ENCODE data around the gene TNFRSF13B. TPM values are rescaled to one million over a fixed set of nuclear protein-coding genes. Genes with fewer than 3 reads are reported as not detected.
"Not testable (repeated sequence)": the region's sequence is repeated elsewhere in the genome, so short reads cannot be mapped to it uniquely, and the experiment has no call there.

TNFRSF13B gene
- not detected for total RNA-seq

DNA sequence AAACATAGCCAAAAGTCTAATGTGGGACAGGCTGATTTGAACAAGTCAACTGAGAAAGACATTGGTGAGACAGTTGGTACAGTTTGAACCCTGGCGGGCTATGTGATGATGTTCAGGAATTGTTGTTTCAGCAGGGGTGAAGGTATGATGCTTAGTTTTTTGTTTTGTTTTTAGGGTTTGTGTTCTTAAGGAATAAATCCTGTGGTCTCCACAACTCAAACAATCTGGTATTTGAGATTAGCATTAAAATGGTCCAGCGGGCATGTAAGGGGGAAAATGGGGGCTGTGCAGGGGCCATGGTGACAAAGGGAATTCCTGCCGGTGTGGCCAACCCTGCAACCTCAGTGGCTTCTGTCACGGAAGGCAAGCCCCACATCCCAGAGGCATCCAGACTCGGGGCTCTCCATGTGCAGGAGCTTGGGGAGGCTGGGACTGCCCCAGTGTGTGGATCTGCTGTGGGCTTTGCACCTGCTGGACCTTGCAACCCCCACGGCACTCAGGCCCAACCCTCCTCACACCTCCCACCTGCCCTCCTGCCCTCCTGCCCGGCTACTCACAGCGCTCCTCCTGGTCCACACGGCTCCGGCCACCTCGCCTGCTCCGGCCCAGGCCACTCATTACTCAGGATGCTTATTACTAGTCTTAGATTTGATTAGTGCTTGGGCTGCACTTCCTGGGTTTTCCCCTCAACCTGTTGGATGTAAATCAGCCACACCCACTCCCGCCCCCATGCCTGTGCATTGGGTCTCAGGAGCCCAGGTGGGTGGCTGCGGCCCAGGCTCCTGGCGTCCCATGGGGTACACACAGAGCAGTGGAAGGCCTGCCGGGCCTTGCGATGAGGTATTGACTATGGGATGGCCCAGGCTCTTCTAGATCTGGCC lies at the start of gene TNFRSF13B:
TNFRSF13B (minus strand) TSS at position 661 of the 881 bp plus-strand sequence; CDS start at position 618, 43 bp downstream.
- no peak for DNase-seq

DNA sequence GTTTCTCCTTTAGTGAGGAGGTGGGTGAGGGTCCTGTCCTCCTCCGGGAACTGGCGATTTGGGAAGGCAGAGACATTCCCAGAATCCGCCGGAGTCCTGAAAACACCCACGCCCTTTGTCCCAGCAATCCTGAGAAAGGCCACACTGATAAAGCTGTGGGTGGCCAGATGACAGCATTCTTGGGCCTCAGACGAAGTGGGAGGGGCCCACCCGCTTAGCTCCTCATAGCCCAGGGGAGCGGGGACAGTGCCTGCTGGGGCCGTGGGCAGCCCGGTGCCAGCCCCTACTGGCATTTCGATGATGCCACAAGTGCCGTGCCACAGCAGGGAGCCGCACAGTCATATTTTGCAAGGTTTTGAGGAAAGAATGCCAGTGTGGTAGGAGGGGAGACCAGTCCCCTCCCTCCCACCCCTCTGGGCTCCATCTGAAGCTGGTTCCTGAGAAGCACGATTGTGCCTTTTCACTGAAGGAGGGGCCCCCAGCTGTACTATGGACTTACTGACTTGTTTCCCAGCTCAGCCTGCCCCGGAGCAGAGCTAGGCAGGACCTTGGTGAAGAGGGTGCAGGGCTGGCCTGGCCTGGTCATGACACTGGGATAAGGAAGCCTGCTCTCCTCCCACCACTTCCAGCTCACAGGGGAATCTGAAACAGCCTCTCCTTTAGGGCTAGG lies 49.4 kb upstream of the TNFRSF13B start:
- no peak for DNase-seq

DNA sequence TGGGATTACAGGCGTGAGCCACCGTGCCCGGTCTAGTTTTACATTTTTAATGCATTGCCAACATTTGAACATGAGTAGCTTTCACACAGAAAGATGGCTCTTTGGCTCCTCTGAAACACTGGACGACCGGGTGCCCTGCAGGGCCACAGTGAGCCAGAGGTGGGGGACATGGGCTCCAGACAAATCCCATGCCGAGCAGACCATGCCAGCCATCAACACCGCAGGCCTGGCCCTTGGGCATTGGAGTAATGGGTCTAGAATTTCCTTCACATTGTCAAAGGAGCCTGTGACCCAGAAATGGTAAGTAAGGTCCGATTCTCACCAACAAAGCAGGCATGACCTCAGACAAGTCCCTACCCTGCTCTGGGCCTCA lies 48.9 kb upstream of the TNFRSF13B start:
- DNase-seq: no peak

DNA sequence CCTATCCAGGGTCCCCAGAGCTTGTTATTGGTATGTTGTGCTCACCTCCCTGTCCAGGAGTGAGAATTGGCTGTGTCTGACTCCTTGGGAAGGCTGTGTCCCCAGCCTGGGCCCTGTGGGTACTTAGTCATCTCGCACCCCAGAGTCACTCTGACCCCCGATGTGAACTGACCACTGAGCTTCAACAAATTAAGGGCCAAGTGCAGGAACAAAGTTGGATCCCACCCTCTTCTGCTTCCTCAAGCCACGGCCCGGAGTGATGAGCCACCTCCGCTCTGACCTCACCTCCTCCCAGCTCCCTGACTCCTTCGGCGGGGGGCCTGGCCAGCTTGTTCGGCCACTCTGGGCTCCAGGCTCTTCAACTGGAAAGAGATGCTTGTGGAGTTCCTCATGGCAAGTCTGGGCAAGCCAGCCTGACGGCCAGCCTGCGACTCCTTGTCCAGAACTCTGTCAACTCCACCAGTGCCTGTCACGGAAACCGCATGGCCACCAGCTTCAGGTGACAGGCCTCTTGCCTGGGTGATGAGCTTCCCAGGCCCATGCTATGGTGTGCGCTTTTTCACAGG lies 48.1 kb upstream of the TNFRSF13B start:
- DNase-seq: no peak

DNA sequence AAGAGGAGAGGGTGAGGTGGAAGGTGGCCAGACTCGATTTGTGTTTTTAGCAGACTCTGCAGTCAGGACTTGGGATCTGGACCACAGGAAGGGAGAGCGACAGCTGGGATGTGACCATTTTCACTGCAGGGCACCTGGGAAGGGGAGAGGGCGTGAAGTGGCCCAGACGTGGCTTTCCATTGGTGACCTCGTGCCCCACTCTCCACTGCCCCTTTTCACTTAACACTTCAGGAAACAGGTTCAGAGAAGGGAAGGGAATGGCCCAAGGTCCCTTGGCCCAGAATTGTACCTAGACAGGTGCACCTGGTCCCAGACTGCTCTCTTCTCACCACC lies 47.5 kb upstream of the TNFRSF13B start:
- DNase-seq: no peak

DNA sequence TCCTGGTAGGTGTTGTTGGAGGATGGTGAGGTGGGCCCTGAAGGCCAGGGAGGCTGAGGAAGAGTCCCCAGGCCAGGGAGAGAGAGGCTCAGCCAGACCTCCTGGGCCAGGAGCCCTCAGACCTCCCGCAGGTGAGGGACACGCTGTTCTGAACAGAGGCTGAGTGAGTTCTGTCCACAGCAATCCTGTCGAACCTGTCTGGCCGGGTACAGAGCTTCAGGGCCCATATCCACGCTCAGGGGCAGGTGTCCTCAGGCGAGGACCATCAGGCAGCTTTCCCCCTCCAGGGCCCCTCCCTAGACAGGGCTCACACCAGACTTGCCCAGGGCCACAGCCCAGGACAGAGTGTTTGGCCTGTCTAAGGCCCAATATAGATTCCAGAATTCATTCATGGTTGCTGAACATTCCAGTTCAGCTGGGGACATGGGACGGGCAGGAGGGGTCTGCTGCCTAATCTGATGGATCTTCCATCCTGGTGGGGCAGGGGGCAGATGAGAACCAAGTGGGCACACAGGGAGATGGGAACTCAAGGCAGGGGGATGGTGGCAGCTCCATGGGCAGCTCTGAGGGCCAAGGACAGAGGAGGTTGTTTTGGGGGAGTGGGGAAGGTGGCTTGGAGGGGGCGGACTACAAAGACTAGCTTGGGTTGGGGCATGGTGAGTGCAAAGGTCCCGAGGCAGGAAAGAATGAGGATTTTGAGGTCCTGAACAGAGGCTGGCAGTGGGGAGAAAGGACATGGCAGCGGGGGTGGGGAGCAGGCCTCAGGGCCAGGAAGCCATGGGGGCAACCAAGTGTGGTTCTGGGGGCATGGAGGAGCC lies 46.9 kb upstream of the TNFRSF13B start:
- no peak for DNase-seq

DNA sequence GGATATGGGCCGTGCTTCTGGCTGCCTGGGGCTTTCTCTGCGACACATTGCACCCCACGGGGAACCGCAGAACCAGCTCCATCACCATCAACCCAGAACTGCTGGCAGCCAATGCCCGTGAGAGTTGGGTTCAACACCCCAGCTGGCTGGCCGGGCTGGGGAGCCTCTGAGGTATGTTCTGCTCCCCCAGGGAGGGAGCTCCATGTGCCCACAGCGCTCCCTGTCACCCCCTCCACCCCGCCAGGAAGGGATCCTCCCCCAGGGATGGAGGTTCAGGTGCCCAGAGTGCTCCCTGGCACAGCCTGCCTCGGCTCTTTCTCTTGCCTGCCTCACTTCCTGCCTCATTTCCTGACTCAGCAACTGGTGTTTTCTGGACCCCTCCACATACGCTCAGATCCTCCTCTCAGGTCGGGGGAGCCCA lies 46.1 kb upstream of the TNFRSF13B start:
- no peak for DNase-seq

DNA sequence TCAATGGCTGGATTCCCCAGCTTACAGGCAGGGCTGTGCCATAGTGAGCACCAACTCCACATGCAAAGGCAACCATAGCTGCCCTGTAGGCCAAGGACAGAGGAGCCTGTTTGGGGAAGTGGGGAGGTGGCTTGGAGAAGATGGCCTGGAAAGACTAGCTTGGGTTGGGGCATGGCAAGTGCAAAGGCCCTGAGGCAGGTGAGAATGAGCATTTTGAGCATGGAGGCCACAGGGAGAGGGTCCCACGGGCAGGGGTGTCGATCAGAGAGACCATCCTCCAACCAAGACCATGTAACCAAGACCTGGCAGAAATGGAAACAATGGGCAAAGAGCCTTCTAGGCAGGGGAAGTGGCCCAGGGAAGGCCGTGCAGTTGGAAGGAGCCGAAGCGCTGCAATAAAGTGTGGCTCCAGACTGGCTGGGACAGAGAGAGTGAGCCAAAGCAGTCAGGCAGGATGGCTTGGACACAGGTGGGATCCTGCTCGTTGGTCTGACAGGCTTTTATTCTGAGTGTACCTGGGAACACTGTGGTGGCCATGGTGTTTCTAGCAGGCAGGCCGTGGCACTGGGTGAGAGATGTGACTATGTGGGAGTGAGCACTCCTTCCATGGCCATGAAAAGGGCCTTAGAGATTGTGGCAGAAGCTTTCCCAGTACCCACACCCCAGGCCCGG lies 45.6 kb upstream of the TNFRSF13B start:
- no peak for DNase-seq

DNA sequence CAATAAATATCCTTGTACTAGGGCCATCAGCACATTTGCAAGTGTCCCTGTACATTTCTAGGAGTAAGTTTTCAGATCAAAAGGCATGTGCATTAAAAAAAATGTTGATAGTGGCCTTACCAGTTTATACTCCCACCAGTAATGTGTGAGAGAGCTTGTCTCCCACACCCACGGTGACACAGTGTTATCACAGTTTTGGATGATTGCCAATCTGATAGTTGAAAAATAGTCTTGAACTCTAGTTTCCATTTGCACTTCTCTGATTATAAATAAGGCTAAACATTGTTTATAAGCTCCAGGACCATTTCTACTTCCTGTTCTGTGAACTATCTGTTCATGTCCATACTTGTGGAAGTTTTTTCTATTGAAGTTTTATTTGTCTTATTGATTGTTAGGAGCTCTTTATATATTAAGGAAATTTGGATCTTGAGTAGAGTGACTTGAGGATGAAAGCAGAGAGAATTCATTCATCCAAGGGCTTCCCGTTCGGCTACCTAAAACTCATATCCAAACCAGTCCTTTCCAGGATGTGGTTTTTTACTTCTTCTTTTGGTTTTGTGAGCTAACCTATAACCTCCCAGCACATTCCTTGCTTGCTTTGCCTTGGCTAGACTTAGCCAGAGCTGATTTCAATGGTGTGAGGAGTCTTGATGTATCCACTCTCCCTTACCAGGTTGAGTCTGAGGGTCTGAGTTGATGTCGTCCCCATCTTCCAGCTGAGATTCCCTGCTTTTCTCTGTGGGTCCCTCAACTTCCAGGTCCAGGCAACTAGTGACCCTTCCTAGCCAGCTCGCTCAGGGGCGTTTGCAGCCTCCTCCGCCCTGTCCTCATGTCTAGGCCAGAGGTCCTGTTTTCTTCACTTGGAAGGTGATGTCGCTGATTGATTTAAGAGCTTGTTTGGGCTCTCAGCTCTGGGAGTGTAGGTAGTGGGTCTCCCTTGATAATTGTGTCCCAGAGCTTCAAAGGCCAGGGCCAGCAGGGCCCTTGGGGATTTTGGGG lies 44.6 kb upstream of the TNFRSF13B start:
- DNase-seq: not testable (repeated sequence)

DNA sequence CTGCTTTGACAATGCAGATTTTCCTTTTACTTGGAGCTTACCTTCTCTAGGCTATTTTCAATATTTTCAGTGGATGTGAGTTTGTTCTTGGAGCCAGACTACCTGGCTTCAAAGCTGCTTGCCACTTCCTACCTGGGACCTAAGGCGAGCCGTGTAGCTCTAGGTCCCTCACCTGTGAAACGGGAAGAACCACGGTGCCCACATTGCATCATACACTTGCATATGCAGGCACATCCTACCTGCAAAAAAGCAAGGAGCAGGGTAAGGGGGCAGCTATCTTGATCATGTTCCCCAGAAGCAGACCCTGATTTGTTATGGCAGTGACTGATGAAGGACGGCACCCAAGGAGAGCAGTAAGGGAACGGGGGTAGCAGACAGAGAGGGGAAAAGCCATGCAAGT lies 43.3 kb upstream of the TNFRSF13B start:
- DNase-seq: no peak

DNA sequence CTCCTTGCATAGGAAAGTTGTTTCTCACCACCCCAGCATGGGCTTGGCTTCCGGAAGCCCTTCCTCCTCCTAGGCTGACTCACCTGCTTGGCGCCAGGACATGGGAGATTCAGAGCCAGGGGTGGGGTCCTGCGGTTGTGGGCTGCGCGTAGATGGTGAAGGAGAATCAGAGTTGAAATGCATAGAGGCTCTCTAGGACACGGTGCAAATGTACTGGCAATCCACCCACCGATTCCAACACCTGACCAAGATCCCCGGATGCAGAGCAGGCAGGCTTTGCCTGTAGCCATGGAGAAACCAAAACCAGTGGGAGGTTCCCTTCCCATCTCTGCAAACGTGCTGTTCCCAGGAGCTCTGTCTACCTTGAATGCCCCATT lies 42.8 kb upstream of the TNFRSF13B start:
- peak; percentile 47 for DNase-seq

DNA sequence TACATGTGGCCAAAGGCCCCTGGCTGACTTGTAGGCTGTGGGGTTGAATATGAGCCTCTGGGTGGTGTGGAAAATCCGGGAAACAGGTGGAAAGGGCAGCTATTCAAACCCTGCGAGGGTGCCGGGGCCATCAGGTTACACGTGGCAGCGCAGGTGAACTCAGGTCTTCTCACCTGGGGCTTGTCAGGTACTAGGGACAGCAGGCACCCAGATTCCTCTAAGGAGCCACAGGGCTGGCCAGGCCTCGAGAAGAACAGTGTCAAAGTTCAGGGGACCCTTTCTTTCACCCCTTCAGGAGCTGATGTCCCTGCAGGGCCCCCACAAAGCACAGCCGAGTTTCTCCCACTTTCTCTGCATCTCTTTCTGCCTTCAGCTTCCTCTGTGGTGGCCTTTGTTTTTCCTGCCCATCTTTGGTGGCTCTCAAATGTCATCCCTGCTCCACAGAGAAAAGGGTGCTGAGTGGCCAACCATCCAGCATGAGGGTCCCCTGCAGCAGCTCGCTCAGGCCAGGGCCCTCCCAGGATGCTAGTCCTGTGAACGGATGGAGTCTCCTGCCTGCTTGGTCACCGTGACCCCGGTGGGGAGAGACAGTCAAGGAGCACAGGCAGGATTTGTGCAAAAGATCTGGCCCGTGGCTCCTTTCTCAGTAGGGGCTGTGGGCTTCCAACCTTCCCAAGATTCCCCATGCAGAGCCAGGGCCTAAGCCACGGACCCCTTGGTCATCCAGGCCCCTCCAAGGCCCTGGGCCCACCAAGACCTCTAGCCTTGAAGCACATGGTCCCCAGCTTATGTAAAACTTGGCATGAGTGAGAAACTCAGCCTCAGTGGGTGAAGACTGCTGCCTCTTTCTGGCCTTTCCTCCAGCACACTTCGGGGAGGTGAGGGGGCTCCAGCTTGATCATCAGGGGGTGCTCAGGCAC lies 42.2 kb upstream of the TNFRSF13B start:
- not testable (repeated sequence) for DNase-seq

DNA sequence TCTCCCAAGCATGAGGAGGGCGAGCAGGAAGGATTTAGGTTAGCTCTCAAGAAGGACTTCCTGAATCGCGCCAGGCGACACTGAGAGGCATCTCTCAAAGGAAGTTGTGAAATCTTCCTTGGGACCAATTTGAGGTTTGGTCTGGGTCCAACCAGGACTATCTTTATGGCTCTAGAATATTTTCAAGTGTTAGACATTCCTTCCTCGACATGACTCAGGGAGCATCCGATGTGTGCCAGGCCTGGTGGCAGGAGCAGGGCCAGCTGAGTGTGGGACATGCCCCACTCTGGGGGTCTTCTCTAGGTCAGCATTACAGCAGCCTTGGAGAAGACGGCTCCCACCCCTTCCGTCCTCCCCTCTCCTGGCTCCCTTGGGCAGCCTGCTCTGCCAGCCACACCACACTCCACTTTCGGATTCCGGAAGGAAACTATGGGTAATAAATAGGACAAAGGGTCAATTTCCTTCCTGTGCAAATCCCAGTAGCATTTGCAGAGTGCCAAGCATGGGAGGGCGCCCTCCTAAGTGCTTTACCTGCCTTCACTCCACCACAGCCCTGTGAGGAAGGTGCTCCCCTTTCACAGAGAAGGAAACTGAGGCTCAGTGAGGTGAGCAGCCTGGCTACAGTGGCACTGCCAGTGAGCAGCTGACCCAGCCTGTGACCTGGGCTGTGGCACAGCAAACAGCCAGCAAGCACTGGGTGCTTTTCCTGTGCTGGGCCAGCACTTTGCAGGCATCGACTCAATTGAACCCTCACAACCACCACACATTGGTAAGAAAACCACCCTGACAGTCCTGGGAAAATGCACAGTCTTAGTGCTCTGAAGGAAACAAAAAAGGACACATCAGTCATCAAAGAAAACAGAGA lies 39.4 kb upstream of the TNFRSF13B start:
- not testable (repeated sequence) for DNase-seq

DNA sequence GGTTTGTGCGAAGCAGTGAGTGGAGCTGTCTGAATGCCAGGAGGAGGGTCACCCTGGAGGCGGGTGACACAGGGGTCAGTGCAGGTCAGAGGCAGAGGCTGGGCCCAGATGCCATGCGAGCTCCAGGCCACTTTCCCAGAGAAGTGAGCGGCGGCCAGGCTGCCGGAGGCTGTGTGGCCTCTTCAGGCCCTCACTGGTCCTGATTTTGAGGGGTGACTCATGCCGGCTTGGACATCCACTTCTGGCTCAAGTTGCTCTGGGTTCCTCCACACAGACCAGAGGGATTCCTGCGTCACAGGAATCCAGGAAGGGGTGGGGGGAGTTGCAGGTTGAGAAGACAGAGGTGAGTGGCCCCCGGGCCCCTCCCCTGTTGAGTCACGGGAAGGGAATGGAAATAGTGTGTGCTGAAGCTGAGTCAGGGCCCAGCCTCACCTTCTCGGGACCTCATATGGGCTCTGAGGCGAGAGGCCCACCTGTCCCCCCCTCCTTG lies 38.7 kb upstream of the TNFRSF13B start:
- not testable (repeated sequence) for DNase-seq

DNA sequence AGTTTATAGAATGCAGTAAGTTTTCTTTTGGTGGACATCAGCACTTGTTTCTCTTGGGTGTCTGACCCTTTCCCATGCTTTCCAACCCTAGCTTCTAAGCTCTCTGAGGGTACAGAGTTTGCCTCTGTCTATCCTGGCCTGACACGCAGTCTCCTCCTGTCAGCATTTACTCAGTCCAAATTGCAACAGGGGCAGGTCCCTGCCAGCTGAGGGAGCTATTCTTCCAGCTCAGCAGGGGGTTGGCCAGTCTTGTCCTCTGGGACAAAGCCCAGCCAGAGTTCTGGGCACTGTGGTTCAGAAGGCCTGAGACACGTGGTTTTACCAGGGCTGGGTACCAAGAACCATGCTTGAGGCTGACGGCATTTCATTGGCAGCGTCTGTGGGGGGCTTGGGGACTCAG lies 38.1 kb upstream of the TNFRSF13B start:
- not testable (repeated sequence) for DNase-seq

DNA sequence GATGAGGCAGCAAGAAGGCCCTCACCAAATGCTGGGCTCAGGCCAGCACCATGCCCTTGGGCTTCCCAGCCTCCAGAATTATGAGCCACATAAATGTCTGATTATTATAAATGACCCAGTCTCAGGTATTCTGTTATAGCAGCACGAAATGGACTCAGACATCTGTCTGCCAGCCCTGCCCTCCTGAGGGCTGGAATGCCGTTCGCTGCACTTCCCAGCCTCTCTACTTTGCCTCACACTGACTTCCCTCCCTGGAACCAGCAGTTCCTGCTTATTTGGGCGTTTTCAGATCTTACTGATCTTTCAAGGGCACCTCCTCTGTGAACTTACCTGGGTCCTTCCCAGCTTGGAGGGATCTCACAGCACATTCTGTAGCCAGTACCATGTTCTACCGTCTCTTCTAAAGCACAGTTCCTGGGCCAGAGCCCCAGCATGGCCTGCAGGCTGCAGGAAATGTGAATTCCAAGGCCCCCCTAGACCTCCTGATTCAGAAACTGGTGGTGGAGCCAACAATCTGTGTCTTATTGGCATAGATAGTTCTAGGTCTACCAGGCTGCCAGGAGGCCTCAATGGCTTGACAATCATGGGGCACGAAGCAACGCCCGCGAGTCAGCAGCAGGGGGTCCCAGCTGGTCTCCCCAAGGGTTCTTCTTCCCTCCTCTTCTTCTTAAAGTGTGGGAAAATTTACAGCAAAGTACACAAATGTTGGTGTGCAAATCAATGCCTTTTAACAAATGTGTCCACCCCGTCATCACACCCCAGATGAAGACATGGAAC lies 36.9 kb upstream of the TNFRSF13B start:
- not testable (repeated sequence) for DNase-seq

DNA sequence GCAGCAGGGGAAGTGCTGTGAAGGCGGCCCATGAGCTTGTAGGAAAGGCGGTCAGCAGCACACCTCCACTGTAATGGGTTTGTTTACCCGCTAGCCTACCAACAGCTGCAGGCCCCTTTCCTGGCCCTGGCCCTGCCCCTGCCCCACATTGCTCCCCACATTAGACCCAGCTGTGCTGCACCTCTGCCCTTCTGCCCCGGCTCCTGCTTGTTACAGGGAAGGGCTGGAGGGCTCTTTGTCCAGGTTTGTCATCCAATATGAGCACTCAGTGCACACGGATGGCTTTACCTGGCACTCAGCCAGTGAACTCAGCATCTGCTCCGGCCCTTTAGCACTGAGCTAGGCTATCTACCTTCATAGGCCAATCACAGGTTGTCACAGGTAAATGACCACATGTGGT lies 36.0 kb upstream of the TNFRSF13B start:
- not testable (repeated sequence) for DNase-seq

Measured in occipital lobe (tissue), 2 donors.